AG09309 (cell line): Measurements from ENCODE around the gene TMEM132C.

ENCODE experiments used
- DNase-seq: peaks from one replicate; pipeline ENCODE4 v3.0.0-alpha.2; 2010; ENCODE audit warnings: low read depth
- H3K4me3 ChIP-seq: 2 replicates; pipeline ENCODE4 v1.5.1; 2011; ENCODE audit warnings: mild to moderate bottlenecking, low read depth, low read length, moderate library complexity; ENCODE audit not compliant: control insufficient read depth
- TF ChIP-seq, protein P1 (sequence below): IDR thresholded peaks from 2 replicates; pipeline ENCODE4 v1.5.1; 2011; ENCODE audit warnings: mild to moderate bottlenecking, low read depth, low read length, inconsistent platforms; ENCODE audit not compliant: insufficient read depth, control insufficient read depth; ENCODE audit errors: missing control alignments

Gene TMEM132C

DNA sequence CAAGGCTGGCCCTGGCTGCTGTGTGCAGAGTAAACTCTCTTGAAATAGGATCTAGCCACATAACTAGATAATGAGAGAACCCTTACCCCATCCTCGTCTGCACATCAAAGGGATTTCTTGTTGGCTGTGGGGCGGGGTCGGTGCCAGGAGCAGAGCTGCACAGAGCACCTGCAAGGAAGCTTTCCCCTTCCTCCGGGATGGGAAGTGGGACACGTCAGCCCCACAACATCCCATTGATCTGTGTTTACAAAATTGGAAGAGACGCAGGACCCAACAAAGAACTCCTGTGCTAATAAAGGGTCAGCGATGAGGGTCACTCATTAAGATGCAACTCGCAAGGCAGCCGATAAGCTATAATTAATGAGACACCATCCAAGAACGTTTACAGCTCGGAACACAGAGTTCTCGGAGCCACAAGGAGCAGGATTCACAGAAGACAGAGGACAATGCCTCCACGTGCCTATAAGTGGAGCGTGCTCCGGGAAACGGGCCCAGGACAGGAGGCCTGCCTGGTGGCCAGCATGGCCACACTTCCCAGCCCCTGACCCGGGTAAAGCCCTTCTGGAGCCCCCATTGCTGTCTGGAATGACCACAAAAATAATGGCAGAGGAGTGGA, 385.3 kb downstream of the TMEM132C start:
- no peak for DNase-seq
- TF ChIP-seq, protein P1, sequence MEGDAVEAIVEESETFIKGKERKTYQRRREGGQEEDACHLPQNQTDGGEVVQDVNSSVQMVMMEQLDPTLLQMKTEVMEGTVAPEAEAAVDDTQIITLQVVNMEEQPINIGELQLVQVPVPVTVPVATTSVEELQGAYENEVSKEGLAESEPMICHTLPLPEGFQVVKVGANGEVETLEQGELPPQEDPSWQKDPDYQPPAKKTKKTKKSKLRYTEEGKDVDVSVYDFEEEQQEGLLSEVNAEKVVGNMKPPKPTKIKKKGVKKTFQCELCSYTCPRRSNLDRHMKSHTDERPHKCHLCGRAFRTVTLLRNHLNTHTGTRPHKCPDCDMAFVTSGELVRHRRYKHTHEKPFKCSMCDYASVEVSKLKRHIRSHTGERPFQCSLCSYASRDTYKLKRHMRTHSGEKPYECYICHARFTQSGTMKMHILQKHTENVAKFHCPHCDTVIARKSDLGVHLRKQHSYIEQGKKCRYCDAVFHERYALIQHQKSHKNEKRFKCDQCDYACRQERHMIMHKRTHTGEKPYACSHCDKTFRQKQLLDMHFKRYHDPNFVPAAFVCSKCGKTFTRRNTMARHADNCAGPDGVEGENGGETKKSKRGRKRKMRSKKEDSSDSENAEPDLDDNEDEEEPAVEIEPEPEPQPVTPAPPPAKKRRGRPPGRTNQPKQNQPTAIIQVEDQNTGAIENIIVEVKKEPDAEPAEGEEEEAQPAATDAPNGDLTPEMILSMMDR, result no peak
- H3K4me3 ChIP-seq, result no peak overlapping the region

DNA sequence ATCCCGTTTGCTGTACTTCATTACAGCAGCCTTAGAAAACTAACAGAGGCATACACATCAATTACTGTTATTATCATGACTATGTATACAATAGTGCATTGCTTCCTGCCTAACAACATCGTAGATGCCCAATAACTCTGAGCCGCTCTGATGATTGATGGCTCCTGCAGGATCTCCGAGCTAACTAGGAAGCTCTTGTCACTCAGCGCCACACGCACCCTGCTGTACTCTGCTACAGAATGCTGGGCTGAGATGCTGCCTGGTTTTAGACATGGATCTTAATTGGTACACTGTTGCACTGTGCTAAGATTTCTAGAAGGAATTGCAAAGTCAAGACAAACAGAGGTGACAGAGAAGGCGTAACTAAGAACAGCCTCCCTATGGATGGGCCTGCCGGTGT, 387.5 kb downstream of the TMEM132C start:
- no peak overlapping the region for H3K4me3 ChIP-seq
- TF ChIP-seq, protein P1, result no peak
- no peak for DNase-seq

DNA sequence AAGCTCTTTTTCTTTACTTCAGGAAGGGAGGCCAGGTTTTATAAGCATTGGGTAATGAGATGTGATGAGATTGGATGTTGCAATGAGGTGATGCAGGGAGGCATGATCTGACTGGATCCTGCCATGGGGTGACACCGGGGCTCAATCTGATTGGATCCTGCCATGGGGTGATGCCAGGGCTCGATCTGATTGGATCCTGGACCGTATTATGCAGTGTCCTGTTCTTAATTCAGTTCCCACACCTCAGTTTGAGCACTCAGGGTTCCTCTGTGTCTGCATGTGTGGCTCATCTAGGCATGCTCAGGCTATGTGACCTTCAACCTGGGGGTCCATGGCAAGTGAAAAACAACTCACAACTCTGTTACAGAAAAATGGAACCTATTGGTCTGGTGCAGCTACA, 390.4 kb downstream of the TMEM132C start:
- no peak overlapping the region for H3K4me3 ChIP-seq
- DNase-seq, result no peak
- TF ChIP-seq, protein P1, result no peak

DNA sequence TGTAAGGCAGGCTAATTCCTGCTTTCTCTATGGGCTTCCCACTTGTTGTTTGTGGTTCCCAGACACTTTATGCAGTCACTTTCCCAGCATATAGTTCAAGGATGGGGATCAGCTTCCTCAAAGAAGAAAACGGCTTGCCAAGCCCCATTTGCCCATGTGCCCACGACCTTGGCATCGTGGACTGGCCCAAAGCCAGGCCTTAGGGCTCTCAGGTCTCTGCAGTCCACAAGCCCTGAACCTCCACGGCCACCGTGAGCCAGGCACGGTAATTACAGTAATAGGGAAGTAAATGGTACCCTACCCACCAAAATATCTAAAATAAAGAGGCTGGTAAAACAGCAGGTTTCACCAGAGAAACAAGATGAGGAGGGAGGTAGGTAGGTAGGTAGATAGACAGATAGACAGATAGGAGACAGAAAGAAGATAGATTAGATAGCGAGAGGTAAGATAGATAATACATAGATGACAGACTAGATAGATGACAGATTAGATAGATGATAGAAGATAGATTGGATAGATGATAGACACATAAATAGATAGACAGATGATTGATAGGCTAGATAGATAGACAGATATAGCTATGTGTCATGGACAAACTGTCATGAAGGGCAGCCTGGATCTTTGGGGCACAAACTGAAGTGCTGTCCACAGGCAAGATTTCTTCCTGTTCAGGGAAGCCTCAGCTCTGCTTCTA, 393.7 kb downstream of the TMEM132C start:
- no peak overlapping the region for H3K4me3 ChIP-seq
- TF ChIP-seq, protein P1, result no peak
- DNase-seq, result no peak

DNA sequence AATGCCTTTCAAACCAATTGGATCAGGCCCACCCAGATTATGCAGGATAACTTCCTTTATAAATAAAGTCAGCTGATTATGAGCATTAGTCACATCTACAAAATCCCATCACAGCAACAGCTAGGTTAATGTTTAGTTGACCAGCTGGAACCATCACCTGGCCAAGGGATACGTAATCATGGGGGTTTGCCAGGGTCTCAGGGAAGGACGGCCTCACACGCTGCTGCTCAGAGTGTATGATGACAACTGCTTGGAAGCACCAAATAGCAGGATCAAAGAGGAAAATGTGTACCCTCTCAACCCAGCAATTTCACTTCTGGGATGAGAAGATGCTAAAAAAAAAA, 394.2 kb downstream of the TMEM132C start:
- no peak overlapping the region for H3K4me3 ChIP-seq
- TF ChIP-seq, protein P1, result no peak
- DNase-seq, result no peak

DNA sequence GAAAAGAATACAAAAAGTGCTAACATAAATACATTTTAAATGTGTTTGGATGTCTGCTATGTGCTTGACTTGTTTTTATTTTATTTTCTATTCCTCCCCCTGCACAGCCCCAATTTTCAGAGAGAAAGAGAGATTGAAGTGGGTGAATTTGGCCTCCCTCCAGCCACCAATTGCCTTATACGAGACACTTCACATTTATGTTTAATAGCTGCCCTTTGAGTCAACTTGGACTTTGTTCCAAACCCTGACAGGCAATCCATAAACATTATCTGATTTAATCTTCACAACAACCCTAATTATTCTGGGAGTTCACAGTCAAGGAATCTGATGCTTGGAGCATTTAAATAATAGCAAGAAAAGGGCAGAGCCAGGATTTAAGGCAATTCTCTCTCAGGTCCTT, 395.1 kb downstream of the TMEM132C start:
- TF ChIP-seq, protein P1, result no peak
- H3K4me3 ChIP-seq, result no peak overlapping the region
- no peak for DNase-seq

DNA sequence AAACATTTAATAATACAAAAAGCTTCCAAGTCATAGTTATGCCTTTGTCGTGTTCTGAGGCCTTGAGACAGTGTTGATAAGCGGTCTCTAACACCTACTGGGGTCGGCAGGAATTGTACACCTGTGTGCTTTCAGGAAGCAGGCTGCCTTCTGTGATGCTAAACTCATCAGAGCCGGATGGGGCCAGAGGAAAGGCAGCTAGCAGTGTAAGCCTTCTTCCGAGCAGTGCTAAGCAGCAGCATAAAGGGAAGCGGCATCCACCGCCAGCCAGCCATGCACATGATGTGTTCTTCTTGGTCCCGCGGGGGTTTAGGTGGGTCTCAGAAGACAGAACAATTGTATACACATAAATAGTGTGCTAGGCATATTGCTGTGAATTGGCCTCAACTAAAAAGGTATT, 397.5 kb downstream of the TMEM132C start:
- TF ChIP-seq, protein P1, result no peak
- DNase-seq, result no peak
- no peak overlapping the region for H3K4me3 ChIP-seq
